A549 (cell line): ENCODE results near the gene PCDHA11.

Experiments
- CEBPB ChIP-seq, 2 experiments: fragments of >200 bp in 1 of 2; sonication (Bioruptor Twin) in 1 of 2; formaldehyde crosslinking in 1 of 2; IDR thresholded peaks; 2 replicates each; pipeline ENCODE4 v1.6.1; 2012 to 2016
- CHD4 ChIP-seq: fragments of 200-600 bp; sonication (generic); IDR thresholded peaks from 2 replicates; pipeline ENCODE4 v1.6.1; 2016; ENCODE audit warnings: antibody characterized with exemption, mild to moderate bottlenecking, borderline replicate concordance
- ESRRA ChIP-seq: fragments of 150-350 bp; IDR thresholded peaks from 2 replicates; pipeline ENCODE4 v1.6.1; 2014; ENCODE audit warnings: mild to moderate bottlenecking, low read length, borderline replicate concordance
- FOSL2 ChIP-seq, 2 experiments: fragments of 450-650 bp in 1 of 2; fragments of >200 bp in 1 of 2; sonication (Bioruptor Twin) in 1 of 2; formaldehyde crosslinking; IDR thresholded peaks; 2 replicates each; pipeline versions ENCODE4 v1.5.0 to v1.6.1; 2016 to 2020; ENCODE audit warnings: mild to moderate bottlenecking in 1 of 2, moderate library complexity in 1 of 2
- KDM1A ChIP-seq: fragments of 200-600 bp; sonication (generic); IDR thresholded peaks from 2 replicates; pipeline ENCODE4 v1.6.1; 2016; ENCODE audit warnings: low read depth, mild to moderate bottlenecking
- MAFK ChIP-seq: fragments of 450-650 bp; IDR thresholded peaks from 2 replicates; pipeline ENCODE4 v1.6.1; 2014; ENCODE audit not compliant: partially characterized antibody
- NFE2L2 ChIP-seq: fragments of 150-350 bp; conservative IDR thresholded peaks from 2 replicates; pipeline ENCODE4 v1.6.1; 2014; ENCODE audit warnings: low read length
- POLR2A ChIP-seq: IDR thresholded peaks from 2 replicates; pipeline ENCODE4 v1.6.1; 2012; ENCODE audit warnings: mild to moderate bottlenecking, low read length
- ZC3H11A ChIP-seq: fragments of 450-650 bp; IDR thresholded peaks from 2 replicates; pipeline ENCODE4 v1.6.1; 2014; ENCODE audit warnings: antibody characterized with exemption, mild to moderate bottlenecking
- TF ChIP-seq, protein P1 (sequence below): fragments of >200 bp; sonication (Bioruptor Twin); formaldehyde crosslinking; IDR thresholded peaks from 3 replicates; pipeline ENCODE4 v1.5.1; 2016
- TF ChIP-seq, protein P2 (sequence below): fragments of 450-650 bp; IDR thresholded peaks from 2 replicates; pipeline ENCODE4 v1.6.1; 2014; ENCODE audit warnings: antibody characterized with exemption
- TF ChIP-seq, protein P3 (sequence below): IDR thresholded peaks from 2 replicates; pipeline ENCODE4 v1.6.1; 2012

DNA sequence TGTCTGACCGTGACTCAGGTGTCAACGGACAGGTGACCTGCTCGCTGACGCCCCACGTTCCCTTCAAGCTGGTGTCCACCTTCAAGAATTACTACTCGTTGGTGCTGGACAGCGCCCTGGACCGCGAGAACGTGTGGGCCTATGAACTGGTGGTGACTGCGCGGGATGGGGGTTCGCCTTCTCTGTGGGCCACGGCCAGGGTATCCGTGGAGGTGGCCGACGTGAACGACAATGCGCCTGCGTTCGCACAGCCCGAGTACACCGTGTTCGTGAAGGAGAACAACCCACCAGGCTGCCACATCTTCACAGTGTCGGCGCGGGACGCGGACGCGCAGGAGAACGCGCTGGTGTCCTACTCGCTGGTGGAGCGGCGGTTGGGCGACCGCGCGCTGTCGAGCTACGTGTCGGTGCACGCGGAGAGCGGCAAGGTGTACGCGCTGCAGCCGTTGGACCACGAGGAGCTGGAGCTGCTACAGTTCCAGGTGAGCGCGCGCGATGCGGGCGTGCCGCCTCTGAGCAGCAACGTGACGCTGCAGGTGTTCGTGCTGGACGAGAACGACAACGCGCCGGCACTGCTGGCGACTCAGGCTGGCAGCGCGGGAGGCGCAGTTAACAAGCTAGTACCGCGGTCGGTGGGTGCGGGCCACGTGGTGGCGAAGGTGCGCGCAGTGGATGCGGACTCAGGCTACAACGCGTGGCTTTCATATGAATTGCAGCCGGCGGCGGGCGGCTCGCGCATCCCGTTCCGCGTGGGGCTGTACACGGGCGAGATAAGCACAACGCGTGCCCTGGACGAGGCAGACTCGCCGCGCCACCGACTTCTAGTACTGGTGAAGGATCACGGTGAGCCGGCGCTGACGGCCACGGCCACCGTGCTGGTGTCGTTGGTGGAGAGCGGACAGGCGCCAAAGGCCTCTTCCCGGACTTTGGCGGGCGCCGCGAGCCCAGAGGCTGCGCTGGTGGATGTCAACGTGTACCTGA lies 1.8 kb downstream of the PCDHA11 start:
- TF ChIP-seq, protein P1, sequence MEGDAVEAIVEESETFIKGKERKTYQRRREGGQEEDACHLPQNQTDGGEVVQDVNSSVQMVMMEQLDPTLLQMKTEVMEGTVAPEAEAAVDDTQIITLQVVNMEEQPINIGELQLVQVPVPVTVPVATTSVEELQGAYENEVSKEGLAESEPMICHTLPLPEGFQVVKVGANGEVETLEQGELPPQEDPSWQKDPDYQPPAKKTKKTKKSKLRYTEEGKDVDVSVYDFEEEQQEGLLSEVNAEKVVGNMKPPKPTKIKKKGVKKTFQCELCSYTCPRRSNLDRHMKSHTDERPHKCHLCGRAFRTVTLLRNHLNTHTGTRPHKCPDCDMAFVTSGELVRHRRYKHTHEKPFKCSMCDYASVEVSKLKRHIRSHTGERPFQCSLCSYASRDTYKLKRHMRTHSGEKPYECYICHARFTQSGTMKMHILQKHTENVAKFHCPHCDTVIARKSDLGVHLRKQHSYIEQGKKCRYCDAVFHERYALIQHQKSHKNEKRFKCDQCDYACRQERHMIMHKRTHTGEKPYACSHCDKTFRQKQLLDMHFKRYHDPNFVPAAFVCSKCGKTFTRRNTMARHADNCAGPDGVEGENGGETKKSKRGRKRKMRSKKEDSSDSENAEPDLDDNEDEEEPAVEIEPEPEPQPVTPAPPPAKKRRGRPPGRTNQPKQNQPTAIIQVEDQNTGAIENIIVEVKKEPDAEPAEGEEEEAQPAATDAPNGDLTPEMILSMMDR = no peak
- TF ChIP-seq KDM1A (no peak), CEBPB (IDR thresholded peaks at IDR 0.05) (no peak), POLR2A (no peak), NFE2L2 (no peak), ZC3H11A (no peak), CHD4 (no peak), MAFK (no peak), FOSL2 (IDR thresholded peaks at IDR 0.05) (no peak), FOSL2 (CRISPR knock-in tag; IDR thresholded peaks at IDR 0.05) (no peak), ESRRA (no peak)
- TF ChIP-seq, protein P2, sequence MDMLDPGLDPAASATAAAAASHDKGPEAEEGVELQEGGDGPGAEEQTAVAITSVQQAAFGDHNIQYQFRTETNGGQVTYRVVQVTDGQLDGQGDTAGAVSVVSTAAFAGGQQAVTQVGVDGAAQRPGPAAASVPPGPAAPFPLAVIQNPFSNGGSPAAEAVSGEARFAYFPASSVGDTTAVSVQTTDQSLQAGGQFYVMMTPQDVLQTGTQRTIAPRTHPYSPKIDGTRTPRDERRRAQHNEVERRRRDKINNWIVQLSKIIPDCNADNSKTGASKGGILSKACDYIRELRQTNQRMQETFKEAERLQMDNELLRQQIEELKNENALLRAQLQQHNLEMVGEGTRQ = no peak
- TF ChIP-seq, protein P3, sequence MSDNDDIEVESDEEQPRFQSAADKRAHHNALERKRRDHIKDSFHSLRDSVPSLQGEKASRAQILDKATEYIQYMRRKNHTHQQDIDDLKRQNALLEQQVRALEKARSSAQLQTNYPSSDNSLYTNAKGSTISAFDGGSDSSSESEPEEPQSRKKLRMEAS = no peak
